ENCODE measurements around the gene CTAGE8.
"Not testable (repeated sequence)": the region's sequence is repeated elsewhere in the genome, so short reads cannot be mapped to it uniquely, and the experiment has no call there.

DNA sequence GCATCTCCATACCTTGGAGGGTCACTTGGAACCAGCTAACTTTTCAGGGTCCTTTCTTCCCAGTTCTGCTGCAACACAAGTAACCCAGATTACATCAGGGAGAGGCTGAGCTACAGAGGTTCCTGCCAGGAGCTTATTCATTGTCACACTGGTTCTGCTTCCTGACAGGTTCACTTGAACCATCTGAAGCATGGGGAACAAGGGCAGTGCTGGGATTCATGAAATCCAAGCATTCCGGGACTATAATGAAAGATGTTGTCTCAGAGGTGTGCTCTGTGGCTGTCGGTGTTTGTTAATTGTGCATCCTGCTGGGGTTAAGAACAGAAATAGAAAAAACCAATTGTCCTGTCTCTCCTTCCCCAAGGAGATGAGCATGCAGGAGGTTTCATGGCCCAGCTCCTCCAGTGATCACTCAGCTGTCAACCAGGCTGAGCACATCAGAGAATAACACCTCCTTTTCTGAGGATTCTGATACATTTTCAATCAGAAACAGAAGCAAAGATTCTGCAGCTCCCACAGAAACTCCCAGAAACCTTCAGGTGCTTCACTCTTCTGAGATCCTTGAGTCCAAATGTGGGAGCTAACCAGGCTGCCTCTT is 42.9 kb upstream of the CTAGE8 start, which contains the start of gene OR2A1:
- TF ChIP-seq, protein P1, sequence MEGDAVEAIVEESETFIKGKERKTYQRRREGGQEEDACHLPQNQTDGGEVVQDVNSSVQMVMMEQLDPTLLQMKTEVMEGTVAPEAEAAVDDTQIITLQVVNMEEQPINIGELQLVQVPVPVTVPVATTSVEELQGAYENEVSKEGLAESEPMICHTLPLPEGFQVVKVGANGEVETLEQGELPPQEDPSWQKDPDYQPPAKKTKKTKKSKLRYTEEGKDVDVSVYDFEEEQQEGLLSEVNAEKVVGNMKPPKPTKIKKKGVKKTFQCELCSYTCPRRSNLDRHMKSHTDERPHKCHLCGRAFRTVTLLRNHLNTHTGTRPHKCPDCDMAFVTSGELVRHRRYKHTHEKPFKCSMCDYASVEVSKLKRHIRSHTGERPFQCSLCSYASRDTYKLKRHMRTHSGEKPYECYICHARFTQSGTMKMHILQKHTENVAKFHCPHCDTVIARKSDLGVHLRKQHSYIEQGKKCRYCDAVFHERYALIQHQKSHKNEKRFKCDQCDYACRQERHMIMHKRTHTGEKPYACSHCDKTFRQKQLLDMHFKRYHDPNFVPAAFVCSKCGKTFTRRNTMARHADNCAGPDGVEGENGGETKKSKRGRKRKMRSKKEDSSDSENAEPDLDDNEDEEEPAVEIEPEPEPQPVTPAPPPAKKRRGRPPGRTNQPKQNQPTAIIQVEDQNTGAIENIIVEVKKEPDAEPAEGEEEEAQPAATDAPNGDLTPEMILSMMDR (conservative IDR thresholded peaks at IDR 0.05): not testable (repeated sequence)
- TF ChIP-seq EZH2 (IDR thresholded peaks at IDR 0.05; ENCODE audit: low read depth): not testable (repeated sequence)

All from PC-9 (cell line).